Breast epithelium (tissue), 3 donors: ENCODE results near the gene NDUFC1.

Source experiments
- CTCF ChIP-seq, 3 donors: fragments of 450-650 bp; IDR thresholded peaks; one replicate each; pipeline ENCODE4 v1.5.1; 2016 to 2017; ENCODE audit warnings: antibody characterized with exemption in 3 of 3, mild to moderate bottlenecking in 3 of 3, moderate library complexity in 3 of 3
- POLR2AphosphoS5 ChIP-seq, 3 donors: sonication (generic); formaldehyde crosslinking; IDR thresholded peaks; one replicate each; pipeline ENCODE4 v1.6.1; 2017; ENCODE audit warnings: antibody characterized with exemption in 3 of 3

GRCh38 chr4:139275281-139275735, 27.0 kb downstream of the NDUFC1 start:
- TF ChIP-seq CTCF (IDR thresholded peaks at IDR 0.05), result no peak
- no peak for TF ChIP-seq POLR2AphosphoS5 (IDR thresholded peaks at IDR 0.05)
